NCI-H146 (cell line): ENCODE data around the gene CRELD2.

Source experiments
- DNase-seq: peaks from one replicate; lab custom pipeline; 2025; lab: John Stamatoyannopoulos, UW

Gene CRELD2

GRCh38 chr22:49929994-49930575 lies 11.7 kb downstream of the CRELD2 start:
- no peak for DNase-seq

DNA sequence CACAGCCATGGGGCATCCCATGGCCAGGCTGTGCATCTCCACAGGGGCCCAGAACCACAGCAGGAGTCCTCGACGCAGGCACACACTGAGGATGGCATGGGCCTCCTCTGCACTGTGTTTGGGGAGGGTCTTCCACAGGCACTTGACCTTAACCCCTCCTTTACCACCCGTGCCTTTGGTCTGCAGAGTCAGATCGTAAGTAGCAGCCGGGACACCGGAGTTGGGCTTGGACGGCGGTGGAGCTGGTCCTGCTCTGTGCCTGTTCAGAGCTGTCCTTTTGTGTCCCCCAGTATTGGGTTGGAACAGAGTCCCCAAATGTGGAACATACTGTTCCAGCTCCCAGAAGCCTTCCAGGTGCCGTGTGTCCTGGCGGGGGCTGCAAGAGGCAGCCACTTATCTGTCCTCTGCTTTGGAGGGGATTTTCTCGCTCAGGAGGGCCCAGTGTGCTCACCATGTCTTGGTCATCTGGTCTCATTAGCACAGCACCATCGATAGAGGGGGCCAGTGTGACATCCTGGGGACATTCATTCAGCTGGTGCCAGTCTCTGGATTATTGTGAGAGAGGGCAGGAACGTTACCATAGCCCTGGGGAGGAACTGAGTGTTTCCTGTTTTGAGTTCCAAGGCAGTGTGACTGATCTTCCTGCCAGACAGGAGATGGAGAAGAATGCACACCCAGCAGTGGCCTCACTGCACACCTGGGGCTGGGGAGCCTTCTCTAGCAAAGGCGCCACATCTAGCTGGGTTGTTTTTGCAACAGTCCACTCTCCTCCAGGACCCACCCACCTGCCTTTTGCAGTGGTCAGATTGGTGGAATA lies 12.4 kb downstream of the CRELD2 start:
- peak; percentile 56 for DNase-seq

GRCh38 chr22:49933236-49934159 lies 15.1 kb downstream of the CRELD2 start:
- no peak for DNase-seq

DNA sequence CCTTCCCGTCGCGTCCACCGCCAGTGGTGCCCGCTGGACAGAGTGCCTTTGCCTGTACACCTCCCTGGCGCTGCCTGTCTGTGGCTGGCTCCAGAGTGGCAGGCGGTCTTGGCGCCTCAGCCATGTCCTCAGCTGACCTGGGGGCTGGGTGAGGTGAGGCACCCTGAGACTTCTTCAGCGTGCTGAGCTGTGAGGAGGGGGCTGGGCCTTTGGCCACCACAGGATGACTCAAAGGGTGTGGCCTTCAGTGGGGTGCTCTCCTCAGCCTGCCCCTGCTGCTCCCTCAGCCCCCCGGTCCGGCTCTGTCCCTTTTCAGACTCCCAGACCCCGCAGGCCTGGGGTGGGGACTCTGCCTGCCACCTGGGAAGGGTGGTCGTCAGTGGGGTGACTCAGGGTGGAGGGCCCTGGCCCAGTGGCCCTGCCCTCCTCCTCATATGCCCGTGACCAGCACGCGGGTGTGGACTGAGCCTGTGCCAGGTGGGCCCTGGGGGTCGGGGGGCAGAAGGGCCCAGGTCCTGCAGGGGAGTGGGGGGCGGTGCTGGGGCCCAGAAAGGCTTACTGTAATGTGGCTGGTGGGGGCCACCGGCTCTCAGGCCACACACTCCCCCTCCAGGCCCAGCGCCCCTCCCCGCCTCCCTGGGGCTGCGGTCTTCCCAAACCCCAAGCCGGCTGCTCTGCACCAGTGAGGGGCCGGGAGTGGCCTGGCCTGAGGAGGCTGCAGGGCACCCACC lies 15.9 kb downstream of the CRELD2 start:
- DNase-seq = no peak

- peak; percentile 38 for DNase-seq
Observed at GRCh38 chr22:49934891-49935557, 16.6 kb downstream of the CRELD2 start.

DNA sequence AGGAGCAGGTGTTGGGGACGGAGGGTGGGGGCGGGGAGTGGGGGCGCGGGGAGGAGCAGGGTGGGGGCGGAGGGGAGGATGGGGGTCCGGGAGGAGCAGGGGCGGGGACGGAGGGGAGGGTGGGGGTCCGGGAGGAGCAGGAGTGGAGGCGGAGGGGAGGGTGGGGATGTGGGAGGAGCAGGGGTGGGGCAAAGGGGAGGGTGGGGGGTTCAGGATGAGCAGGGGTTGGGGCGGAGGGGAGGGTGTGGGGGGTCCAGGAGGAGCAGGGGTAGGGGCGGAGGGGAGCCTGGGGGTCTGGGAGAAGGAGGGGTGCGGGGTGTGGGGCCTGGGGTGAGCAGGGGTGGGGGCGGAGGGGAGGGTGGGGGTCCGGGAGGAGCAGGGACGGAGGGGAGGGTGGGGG lies 17.1 kb downstream of the CRELD2 start:
- DNase-seq = peak; percentile 29

- DNase-seq = peak; percentile 80
Observed at GRCh38 chr22:49936018-49936972, 17.9 kb downstream of the CRELD2 start.

DNA sequence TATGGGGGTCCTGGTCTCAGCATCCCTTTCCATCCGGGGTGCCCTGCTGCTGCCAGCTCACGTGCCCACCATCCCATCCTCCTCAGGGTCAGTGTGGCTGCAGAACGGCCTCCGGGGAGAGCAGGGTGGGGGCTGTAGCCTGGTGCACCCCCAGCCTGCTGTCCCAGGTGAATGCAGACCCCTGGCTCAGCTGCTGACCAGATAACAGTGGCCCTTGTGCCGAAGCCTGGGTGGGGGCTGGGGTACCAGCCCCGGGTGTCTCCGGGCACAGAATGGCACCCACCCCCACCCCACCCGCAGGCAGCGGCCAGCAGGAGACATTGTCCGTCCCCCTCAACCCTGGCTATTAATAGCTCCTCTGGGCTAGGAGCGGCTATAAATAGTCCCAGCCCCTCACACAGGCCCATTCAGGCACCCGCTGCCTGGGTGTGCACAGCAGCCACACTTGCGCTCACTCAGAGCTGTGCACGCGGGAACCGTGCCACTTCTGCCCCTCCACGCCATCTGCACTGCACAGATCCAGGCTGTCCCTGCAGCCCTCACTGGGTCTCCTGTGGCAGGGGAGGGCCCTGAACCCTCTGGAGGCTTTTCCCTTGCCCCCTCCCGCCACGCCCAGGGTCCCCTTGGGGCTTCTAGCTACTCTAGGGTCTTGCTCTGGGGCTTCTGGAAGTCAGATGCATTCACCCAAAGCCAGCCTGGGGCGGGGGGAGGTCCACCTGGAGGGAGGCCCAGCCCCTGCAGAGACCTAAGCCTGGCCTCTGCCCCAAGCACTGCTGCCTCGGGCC lies 18.7 kb downstream of the CRELD2 start:
- DNase-seq = no peak

GRCh38 chr22:49937758-49938564 lies 19.5 kb downstream of the CRELD2 start:
- DNase-seq = no peak

DNA sequence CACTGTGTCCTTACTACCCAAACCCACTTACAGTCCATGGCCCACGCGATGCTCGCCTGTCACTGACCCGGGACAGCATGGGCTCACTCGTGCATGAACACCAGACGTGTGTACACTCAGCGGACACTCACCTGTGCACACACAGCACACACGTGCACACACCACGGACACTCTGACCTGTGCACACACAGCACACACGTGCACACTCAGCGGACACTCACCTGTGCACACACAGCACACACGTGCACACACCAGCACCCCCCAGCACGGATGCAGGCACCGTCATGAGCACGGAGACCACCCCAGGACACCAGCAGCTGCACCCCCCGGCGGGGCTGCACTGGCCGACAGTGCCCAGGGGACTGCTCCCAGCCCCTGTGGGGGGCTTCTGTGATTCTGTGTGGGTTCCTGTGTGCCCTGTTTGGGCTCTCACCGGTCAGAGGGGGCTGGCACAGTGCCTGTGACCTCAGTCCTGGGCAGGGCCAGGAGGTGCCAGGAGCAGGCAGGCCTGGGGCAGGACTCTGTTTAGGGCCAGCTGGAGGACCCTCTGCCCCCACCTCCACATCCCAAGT lies 20.2 kb downstream of the CRELD2 start:
- no peak for DNase-seq

DNA sequence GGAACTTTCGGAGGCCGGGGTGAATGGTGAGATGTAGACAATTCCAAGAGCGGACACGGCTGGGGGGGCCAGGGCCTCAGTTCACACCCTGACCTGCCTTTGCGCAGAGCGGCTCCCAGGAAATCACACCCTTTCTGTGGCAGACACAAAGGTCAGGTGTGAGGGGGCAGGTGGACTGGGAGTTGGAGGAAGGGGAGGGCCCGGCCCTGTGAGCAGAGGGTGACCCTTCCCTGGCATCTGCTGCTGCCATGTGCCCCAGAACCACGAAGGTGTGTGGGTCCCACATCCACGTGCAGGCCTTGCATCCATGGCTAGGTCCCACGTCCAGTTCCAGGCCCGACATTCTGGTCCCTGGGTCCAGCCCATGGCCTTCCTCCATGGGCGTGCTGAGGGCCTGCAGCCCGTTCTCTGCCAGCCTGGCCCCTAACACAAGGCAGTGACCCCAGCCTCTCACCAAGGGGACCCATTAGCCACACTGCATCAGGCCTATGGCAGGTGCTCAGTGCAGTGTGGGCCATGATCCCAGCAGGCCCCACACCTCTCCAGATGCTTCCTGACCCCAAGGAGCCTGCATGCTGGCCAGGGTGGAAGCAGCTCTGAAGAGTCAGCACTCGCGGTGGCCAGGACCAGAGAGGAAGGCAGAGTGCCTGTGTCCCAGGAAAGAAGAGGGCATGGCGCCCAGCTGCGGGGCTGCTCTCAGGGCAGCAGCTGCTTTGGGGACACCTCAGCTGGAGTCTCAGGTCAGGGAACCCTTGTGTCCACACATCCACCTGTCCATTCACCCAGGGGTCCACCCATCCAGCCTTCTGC lies 23.3 kb downstream of the CRELD2 start:
- DNase-seq = no peak

DNA sequence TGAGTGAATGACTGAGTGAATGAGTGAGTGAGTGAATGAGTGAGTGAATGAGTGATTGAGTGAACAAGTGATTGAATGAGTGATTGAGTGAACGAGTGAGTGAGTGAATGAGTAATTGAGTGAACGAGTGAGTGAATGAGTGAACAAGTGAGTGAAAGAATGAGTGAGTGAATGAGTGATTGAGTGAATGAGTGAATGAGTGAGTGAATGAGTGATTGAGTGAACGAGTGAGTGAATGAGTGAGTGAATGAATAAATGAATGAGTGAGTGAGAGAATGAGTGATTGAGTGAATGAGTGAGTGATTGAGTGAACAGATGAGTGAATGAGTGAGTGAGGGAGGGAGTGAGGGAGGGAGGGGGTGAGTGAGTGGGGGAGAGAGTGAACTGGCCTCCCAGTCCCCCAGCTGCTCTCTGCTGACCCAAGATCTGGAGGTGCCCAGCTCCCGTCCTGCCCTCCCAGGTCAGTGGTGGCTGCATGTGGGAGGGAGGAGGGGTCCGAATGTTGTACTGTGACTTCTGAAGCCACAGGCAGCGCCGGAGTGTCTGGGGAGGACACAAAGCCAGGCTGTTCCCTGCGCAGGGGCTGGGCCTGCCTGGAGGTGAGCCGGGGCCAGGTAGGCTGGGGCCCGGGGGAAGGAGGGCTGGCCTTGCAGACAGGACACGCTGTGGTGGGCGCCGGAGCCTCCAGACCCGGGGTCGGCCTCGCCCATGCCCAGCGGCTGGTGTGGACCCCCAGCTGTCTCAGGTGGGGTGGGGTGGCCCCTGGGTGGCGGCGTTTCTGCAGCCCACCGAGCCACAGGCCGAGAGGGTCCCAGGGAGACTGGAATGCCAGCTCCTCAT lies 24.4 kb downstream of the CRELD2 start:
- no peak for DNase-seq

DNA sequence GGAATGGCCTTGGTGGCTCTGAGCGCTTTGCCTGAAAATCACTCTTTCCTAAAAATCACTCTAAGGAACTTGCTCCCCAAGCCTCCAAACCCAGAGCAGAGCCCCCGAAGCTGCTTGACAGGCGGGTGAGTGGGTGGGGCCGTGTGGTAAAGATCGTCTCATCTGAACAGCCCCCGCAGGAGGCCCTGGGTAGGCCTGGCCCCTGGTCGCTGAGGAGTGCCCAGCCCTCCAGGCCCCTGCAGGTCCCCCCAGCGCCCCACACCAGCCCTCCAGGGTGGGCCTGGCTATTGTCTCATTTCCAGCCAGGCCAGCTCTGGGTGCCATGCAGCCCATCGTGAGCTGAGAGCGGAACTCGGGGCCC lies 25.0 kb downstream of the CRELD2 start:
- DNase-seq = no peak

GRCh38 chr22:49943771-49944398 lies 25.5 kb downstream of the CRELD2 start:
- DNase-seq = no peak

- no peak for DNase-seq
Observed at GRCh38 chr22:49944399-49944891, 26.0 kb downstream of the CRELD2 start.
